Mesothelial cell of epicardium (in vitro differentiated cells): ENCODE data around the gene SLC11A1. TPM values are rescaled to one million over a fixed set of nuclear protein-coding genes. Genes with fewer than 3 reads are reported as not detected.

ENCODE experiments used
- DNase-seq, 2 experiments: peaks; one replicate each; pipeline ENCODE4 v3.0.0; 2021; ENCODE audit warnings: low spot score in 2 of 2; ENCODE audit not compliant: unreplicated experiment in 2 of 2
- H3K27ac Mint-ChIP-seq: 2 replicates; pipeline ENCODE4 v1.8.0; 2021; ENCODE audit warnings: mixed read lengths
- H3K27me3 Mint-ChIP-seq: 2 replicates; pipeline ENCODE4 v1.8.0; 2021; ENCODE audit warnings: low read depth, mixed read lengths
- H3K36me3 Mint-ChIP-seq: 2 replicates; pipeline ENCODE4 v1.8.0; 2021; ENCODE audit warnings: mixed read lengths
- H3K4me1 Mint-ChIP-seq: 2 replicates; pipeline ENCODE4 v1.8.0; 2021; ENCODE audit warnings: mixed read lengths
- H3K4me3 Mint-ChIP-seq: 2 replicates; pipeline ENCODE4 v1.8.0; 2021; ENCODE audit warnings: mild to moderate bottlenecking, moderate library complexity, mixed read lengths
- H3K9me3 Mint-ChIP-seq: 2 replicates; pipeline ENCODE4 v1.8.0; 2021; ENCODE audit warnings: mixed read lengths
- CTCF ChIP-seq: fragments of 200-600 bp; sonication (generic); IDR thresholded peaks from one replicate; pipeline ENCODE4 v1.5.0; 2021; ENCODE audit warnings: antibody characterized with exemption; ENCODE audit not compliant: unreplicated experiment
- total RNA-seq: library from RNA; stranded (reverse); gene quantifications from 3 replicates; pipeline ENCODE4 v1.2.1, GENCODE V29; 2021

Gene SLC11A1
- total RNA-seq, 1 donor from 2014 or later = 0.76 TPM

GRCh38 chr2:218418321-218418716 lies 36.2 kb downstream of the SLC11A1 start:
- DNase-seq = no peak
- no peaks in the 10 kb centered on the region for H3K9me3 Mint-ChIP-seq
- TF ChIP-seq CTCF = no peak
- H3K27me3 Mint-ChIP-seq = no peaks in the 10 kb centered on the region
- no peak overlapping the region for H3K27ac Mint-ChIP-seq
- no peaks in the 10 kb centered on the region for H3K36me3 Mint-ChIP-seq
- H3K4me3 Mint-ChIP-seq = no peak overlapping the region
- peaks cover 6% of the 10 kb centered on the region for H3K4me1 Mint-ChIP-seq

DNA sequence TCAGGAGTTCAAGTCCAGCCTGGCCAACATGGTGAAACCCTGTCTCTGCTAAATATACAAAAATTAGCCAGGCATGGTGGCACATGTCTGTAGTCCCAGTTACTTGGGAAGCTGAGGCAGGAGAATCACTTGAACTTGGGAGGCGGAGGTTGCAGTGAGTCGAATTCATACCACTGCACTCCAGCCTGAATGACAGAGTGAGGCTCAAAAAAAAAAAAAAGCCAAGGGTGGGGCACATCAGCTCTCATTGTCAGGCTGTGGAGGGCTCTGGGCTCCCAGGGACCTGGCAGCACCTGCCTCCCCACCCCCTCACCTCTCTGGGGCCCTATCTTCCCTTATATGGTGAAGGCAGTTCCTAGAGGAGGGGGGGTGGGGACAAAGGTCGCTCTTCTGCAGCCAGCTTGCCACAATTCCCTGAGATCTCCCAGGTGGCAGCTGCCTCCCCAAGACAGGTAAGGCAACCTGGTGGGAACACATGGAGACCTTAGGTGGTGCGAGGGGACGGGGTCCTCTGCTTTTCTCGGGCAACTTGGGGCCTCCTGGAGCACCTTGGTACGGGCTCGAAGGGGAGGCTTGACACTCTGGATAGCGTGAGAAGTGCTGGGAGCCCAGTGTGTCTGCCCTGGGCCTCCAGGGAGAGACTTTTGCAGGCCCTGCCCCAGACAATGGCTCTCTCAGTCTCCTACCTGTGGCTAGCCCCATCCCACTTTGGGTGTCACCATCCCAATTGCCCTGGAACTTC lies 36.8 kb downstream of the SLC11A1 start, which contains the start of gene VIL1:
VIL1 (plus strand) TSS at position 407 of the 742 bp plus-strand sequence. CDS start 4,656 bp downstream, outside the sequence.
- Mint-ChIP-seq H3K4me1 (peaks cover 6% of the 10 kb centered on the region), H3K36me3 (no peaks in the 10 kb centered on the region), H3K27ac (no peak within 1 kb of the TSS), H3K9me3 (no peaks in the 10 kb centered on the region), H3K4me3 (no peak within 1 kb of the TSS), H3K27me3 (no peaks in the 10 kb centered on the region)
- no peak for TF ChIP-seq CTCF
- DNase-seq = no peak

DNA sequence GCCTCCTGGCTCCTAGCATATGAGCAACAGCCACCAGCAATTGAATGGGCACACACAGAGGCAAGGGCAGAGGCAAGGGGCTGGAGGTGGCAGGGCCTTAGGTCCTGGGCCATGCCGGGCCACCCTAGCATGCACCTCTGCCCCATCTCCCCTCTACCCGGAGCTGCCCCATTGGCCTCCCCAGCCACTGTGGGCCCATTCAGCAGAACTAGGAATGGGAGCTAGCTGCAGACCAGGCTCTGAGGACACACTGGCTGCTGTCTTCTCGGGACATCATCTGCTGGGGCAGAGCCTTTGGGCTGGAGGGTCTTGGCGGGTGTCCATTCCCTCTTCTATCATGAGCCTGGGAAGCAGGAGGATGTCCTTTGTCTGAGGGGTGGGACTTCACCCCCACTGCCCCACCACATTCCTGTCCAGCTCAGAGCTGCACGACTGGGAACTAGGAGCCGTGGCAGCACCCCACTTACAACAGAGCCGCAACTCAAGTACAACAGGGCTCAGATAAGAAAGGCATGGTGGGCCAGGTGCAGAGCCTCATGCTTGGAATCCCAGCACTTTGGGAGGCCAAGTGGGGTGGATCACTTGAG lies 37.6 kb downstream of the SLC11A1 start:
- no peak for TF ChIP-seq CTCF
- peaks cover 6% of the 10 kb centered on the region for H3K4me1 Mint-ChIP-seq
- no peak overlapping the region for H3K4me3 Mint-ChIP-seq
- H3K36me3 Mint-ChIP-seq = no peaks in the 10 kb centered on the region
- H3K27me3 Mint-ChIP-seq = no peaks in the 10 kb centered on the region
- DNase-seq = no peak
- H3K27ac Mint-ChIP-seq = no peak overlapping the region
- no peaks in the 10 kb centered on the region for H3K9me3 Mint-ChIP-seq

GRCh38 chr2:218421027-218421426 lies 39.0 kb downstream of the SLC11A1 start:
- Mint-ChIP-seq H3K27me3 (no peaks in the 10 kb centered on the region), H3K9me3 (no peaks in the 10 kb centered on the region), H3K36me3 (no peaks in the 10 kb centered on the region), H3K27ac (no peak overlapping the region), H3K4me3 (no peak overlapping the region), H3K4me1 (peaks cover 6% of the 10 kb centered on the region)
- TF ChIP-seq CTCF = no peak
- DNase-seq = no peak

- no peaks in the 10 kb centered on the region for H3K36me3 Mint-ChIP-seq
- H3K27ac Mint-ChIP-seq = no peak overlapping the region
- peaks cover 6% of the 10 kb centered on the region for H3K4me1 Mint-ChIP-seq
- no peaks in the 10 kb centered on the region for H3K27me3 Mint-ChIP-seq
- no peak for DNase-seq
- H3K4me3 Mint-ChIP-seq = no peak overlapping the region
- no peak for TF ChIP-seq CTCF
- H3K9me3 Mint-ChIP-seq = no peaks in the 10 kb centered on the region
Observed at GRCh38 chr2:218422403-218423086, 40.5 kb downstream of the SLC11A1 start.
